GM19351 (cell line): Measurements from ENCODE around the gene INPP4A.

ENCODE experiments used
- ATAC-seq: cut with Tn5 transposase; IDR thresholded peaks from one replicate; pipeline ENCODE4 v1.9.1; 2021; ENCODE audit warnings: mild to moderate bottlenecking, moderate library complexity; ENCODE audit not compliant: unreplicated experiment

INPP4A gene

DNA sequence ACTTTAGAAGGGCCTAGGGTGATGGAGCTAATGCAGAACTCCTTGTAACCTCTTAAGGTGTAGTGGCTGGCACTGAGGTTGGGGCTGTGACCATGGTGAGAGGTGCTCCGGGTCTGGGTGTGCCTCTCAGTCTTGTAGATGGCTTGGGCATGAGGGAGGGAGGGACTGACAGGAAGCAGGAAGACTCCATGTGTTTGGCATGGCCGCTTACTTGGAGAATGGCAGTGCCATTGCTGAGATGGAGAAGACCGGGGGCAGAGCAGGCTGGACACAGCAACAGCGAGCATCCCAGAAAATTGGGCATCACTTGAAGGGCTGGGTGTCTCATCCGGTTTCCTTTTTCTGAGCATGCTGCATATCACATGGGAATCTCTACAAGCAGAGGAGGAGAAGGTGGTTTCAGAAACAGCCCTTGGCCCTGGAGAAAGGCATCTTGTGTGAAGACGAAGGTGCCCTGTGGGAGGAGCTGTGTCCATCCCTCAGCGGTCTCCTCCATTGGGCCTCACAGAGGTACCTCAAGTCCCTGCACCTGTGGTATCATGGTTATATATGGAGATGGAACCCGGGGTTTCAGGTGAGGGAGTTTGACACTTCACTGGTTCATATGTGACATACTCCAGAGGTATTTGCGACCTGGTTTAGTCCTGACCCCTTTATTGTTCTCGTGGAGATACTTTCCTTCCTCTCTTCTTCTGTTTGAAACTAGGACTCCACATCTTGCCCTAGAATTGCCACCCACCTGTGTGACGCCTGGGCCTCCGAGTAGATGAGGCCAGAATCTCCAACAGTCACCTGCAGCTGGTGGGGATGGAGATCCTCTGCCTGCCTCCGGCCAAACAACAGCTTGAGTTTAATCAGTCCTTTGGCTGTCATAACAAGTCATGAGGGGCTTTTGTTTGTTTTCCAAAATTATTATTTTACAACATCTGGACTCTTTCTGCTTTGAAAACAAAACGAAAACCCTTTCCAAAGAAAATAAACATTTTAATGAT, 45.6 kb downstream of the INPP4A start:
- ATAC-seq: no peak

GRCh38 chr2:98492441-98492840, 47.8 kb downstream of the INPP4A start:
- ATAC-seq: no peak

DNA sequence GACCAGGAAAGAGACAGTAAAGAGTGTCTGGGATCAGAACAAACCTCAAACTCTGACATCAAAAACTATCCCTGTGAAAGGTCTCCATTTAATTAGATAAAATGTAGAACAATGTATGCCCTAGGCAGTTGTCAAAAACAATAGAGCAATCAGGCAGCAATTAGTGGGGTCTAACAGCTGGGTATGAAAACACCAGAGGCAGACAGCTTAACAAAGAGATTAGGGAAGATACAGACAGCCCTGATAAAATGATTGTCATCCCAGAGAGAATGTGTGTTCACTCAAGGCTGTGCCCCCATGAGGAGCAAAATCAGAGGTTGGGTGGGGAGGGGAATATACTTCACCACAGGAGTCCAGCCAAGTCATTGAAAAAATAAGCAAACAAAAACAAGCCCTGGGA, 50.0 kb downstream of the INPP4A start:
- ATAC-seq: no peak

- no peak for ATAC-seq
These were observed 52.3 kb downstream of the INPP4A start for GRCh38 chr2:98496750-98497493.

DNA sequence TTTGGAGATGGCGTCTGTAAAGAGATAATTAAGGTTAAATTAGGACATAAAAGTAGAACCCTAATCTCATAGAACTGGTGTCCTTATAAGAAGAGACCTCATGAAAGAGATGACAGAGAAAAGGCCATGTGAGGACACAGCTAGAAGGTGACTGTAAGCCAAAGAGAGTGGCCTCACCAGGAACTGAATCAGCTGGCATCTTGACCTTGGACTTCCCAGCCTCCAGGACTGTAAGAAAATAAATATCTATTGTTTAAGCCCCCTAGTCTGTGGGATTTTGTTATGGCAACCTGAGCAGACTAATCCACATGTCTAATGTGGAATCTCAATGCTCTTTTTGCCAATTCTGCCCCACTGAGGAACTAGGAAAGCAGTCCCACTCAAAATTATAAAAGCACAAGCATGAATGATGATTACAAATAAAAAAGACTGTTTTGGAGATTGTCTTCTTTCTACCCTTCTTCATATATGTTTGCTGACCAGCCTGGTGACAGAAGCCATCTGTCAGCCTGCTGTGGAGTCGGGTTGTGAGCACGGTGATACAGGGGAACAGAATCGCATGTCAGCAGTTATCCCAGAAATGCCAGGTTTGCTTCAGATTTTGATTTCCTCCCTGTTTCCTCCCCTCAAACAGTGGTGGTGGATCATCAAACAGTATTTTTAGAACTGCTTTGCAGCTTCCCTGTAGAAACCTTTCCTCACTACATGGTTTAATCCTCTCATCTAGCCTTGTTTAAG, 54.2 kb downstream of the INPP4A start:
- no peak for ATAC-seq

- no peak for ATAC-seq
These were observed 55.9 kb downstream of the INPP4A start for GRCh38 chr2:98500561-98500960.

DNA sequence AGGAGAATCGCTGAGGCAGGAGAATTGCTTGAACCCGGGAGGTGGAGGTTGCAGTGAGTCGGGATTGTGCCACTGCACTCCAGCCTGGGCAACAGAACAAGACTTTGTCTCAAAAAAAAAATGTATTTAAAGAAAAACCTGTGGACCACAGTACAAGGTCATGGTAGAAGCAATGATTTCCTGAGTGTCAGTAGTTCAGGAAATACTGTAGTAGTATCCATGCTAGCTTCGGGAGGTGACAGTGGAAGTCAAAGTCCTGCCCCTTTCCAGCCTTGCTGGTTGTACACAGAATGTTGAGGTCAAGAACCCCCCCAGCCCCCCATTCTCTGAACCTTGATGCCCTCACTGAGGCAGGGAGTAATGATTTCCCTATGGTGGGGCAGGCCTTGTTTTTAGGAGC, 56.6 kb downstream of the INPP4A start:
- no peak for ATAC-seq

- ATAC-seq: no peak
These were observed 57.2 kb downstream of the INPP4A start for GRCh38 chr2:98501876-98502275.

- no peak for ATAC-seq
These were observed 58.1 kb downstream of the INPP4A start for GRCh38 chr2:98502556-98503335.

GRCh38 chr2:98503481-98504105, 58.9 kb downstream of the INPP4A start:
- no peak for ATAC-seq

- no peak for ATAC-seq
These were observed 59.9 kb downstream of the INPP4A start for GRCh38 chr2:98504381-98505109.

GRCh38 chr2:98505311-98505808, 60.7 kb downstream of the INPP4A start:
- no peak for ATAC-seq

- ATAC-seq: no peak
These were observed 61.5 kb downstream of the INPP4A start for GRCh38 chr2:98505971-98506664.

- ATAC-seq: no peak
These were observed 62.2 kb downstream of the INPP4A start for GRCh38 chr2:98506881-98507280.

GRCh38 chr2:98507461-98507860, 62.8 kb downstream of the INPP4A start:
- ATAC-seq: no peak

- ATAC-seq: no peak
These were observed 63.4 kb downstream of the INPP4A start for GRCh38 chr2:98507891-98508708.

DNA sequence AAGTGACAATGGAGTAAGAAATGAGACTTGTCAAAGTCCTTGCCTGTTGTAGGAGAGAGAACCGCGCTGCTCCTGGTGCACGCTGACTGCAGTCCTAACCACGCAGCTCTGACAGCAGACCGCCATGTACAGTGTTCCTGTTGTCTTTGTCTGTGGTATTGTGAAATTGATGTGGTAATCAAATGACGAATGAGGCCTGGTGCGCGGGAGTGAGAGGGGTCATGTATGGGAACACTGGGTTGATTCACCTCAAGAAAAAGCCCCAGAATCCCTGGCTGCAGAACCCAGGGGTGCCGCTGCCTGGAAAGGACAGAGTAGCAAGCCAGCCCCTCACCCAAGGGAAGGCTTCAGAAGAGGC, 64.0 kb downstream of the INPP4A start:
- ATAC-seq: no peak
